ENCODE measurements around the gene PRKG1.
A peak's percentile ranks its signal among the peaks of the same experiment; 100 is the strongest.
"Not testable (repeated sequence)": the region's sequence is repeated elsewhere in the genome, so short reads cannot be mapped to it uniquely, and the experiment has no call there.

Gene PRKG1

DNA sequence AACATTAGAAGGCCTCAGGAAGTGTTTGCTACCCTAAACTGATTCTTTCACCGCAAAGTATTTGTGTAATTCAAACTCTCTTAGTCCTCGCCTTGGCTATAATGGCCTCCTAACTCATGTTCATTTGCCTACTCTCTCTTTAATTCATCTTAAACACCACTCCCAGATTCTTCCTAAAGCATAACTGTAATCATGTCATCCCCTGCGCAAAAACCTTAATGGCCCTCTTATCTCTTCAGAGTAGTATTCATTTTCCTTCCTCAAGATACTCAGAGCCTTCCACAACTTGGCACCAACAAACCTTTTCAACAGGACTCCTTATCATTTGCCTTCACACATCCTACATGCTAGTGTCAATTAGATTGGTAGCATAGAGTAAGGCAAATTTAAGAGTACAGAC, 582.2 kb downstream of the PRKG1 start:
- no peak for DNase-seq (ENCODE audit: low read depth)

GRCh38 chr10:51658000-51658399, 583.7 kb downstream of the PRKG1 start:
- DNase-seq (ENCODE audit: low read depth) = no peak

- no peak for DNase-seq (ENCODE audit: low read depth)
These were observed 585.1 kb downstream of the PRKG1 start for GRCh38 chr10:51659344-51659743.

- DNase-seq (ENCODE audit: low read depth) = no peak
These were observed 588.8 kb downstream of the PRKG1 start for GRCh38 chr10:51663086-51663485.

DNA sequence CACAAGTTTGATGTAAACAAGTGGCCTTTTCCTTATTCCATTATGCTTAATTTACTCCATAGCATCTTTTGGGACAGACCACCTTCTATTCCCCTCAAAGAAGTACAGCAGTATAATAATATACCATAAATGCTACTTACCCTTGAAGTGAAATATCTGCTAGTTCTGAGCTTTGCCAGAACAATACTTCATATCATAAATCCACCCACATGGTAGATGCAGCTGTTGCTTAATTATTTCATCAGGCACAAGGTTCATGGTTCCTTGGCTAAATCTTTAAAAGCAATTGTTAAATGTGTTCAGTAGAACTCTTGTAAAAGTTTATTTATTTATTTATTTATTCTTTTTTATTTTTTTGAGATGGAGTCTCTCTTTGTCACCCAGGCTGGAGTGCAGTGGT, 592.2 kb downstream of the PRKG1 start:
- no peak for DNase-seq (ENCODE audit: low read depth)

DNA sequence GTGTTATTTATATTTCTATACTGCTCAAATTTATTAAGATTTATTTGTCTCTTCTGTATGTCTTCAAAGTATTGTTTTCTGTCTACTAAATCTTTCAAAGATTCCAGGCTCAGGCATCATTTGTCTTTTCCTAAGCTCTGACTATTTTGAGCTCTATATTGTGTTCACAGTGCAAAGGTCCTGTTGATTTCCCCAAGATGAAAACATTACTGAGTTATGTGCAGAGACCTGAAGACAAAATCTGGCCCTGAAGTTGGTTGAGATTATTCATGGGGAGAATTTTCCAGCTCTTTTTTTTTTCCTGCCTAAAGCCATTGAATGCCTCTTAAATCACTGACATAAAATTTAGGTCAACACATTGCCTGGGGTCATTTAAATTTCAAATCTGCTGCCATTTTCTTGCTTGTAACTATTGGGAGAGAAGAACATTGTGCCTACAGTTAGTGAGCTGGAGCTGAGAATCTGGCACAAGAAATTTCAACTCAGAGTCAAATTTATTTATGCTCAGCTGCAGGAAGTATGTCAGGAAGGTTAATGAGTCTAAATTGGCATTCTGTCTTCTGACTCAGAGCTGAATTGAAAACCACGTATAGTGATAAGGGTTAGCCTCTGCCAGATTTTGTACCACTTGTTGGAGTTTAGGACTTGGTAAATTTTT, 593.5 kb downstream of the PRKG1 start:
- no peak for DNase-seq (ENCODE audit: low read depth)

GRCh38 chr10:51668336-51668689, 594.0 kb downstream of the PRKG1 start:
- no peak for DNase-seq (ENCODE audit: low read depth)

DNA sequence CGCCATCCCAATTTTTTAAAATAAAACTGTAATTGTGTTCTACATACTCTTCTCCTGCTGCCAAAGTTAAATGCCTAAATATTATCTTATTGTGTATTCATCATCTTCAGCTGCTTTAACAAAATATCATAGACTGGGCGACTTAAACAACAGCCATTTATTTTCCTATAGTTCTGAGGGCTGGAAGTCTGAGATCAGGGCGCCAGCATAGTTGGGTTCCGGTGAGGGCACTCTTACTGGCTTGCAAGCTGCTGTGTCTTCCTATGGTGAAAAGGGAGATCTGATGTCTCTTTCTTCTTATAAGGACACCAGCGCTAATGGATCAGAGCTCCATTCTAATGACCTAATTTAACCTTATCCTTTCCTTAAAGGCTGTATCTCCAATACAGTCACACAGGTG, 594.8 kb downstream of the PRKG1 start:
- DNase-seq (ENCODE audit: low read depth) = no peak

GRCh38 chr10:51672039-51672535, 597.8 kb downstream of the PRKG1 start:
- no peak for DNase-seq (ENCODE audit: low read depth)

GRCh38 chr10:51675088-51675487, 600.8 kb downstream of the PRKG1 start:
- DNase-seq (ENCODE audit: low read depth) = no peak

DNA sequence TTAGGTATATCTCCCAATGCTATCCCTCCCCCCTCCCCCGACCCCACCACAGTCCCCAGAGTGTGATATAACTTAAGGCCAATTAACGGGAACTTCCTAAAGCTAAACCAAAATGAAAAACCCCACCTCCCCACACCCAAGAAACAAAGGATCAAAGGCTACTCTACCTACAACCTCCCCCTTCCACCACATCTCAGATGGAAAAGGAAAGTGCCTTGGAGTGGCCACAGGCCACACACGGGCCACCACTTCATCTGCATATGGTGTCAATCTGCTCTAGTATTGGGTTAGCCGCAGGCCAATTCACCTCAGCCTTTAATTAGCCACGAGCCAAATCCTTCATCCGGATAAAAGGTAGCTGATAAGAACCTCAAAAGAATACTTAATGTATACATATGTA, 605.6 kb downstream of the PRKG1 start:
- DNase-seq (ENCODE audit: low read depth) = no peak

DNA sequence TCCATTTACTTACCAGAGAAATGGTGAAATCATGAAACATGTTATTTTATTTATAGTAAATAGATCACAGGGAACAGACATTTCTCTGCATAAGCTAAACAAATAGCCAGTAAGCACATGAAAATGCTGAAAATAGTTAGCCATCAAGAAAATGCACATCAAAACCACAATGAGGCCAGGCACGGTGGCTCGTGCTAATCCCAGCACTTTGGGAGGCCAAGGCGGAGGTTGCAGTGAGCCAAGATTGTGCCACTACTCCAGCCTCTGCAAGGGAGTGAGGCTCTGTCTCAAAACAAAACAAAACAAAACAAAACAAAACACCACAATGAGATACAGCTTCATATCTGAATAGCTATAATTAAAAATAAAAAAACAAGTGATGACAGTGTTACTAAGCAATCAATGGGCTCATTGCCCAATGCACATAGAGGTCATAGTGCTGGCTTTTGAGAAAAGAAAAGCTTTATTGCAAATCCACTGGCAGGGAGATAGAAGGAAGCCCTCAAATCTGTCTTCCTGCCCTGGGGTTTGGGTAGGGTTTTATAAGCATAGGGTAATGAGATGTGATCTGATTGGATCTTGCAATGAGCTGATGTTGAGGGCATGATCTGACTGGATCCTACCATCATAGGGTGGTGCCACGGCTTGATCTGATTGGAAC, 608.9 kb downstream of the PRKG1 start:
- peak; percentile 40 for DNase-seq (ENCODE audit: low read depth)

DNA sequence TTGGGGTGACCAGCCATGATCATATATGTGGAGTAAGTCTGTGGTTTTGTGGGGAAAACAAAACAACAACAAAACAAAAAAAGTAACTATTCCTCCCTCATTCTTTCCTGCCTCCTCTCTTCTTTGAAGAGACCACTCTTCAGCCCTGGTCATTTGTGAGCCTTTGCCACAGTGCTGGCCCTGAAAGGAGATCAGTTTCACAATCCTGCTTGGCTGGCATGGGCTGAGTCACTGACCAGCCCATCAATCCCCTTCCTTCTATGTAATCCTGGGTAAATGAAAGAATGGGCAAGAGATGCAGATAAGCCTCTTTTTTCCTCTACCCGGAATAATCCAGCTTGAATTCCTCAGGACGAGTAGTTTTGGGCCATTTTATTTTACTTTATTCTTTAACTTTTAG, 611.5 kb downstream of the PRKG1 start:
- DNase-seq (ENCODE audit: low read depth) = no peak

GRCh38 chr10:51687296-51687695, 613.0 kb downstream of the PRKG1 start:
- no peak for DNase-seq (ENCODE audit: low read depth)

- DNase-seq (ENCODE audit: low read depth) = not testable (repeated sequence)
These were observed 614.5 kb downstream of the PRKG1 start for GRCh38 chr10:51688826-51689225.

GRCh38 chr10:51689536-51689935, 615.2 kb downstream of the PRKG1 start:
- no peak for DNase-seq (ENCODE audit: low read depth)

DNA sequence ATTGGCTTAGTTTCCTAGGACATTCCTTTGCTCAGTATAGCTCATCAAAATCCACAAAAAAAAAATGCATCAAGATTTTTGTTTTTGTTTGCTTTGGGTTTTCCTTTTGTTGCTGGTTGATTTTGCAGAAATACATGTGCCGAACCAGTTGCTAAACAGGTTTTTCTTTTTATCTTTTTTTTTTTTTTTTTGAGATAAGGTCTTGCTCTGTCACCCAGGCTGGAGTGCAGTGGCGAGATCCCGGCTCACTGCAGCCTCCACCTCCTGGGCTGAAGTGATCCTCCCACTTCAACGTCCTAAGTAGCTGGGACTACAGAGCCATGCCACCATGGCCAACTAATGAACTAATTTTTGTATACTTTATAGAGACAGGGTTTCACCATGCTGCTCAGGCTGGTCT, 616.8 kb downstream of the PRKG1 start:
- DNase-seq (ENCODE audit: low read depth) = no peak

DNA sequence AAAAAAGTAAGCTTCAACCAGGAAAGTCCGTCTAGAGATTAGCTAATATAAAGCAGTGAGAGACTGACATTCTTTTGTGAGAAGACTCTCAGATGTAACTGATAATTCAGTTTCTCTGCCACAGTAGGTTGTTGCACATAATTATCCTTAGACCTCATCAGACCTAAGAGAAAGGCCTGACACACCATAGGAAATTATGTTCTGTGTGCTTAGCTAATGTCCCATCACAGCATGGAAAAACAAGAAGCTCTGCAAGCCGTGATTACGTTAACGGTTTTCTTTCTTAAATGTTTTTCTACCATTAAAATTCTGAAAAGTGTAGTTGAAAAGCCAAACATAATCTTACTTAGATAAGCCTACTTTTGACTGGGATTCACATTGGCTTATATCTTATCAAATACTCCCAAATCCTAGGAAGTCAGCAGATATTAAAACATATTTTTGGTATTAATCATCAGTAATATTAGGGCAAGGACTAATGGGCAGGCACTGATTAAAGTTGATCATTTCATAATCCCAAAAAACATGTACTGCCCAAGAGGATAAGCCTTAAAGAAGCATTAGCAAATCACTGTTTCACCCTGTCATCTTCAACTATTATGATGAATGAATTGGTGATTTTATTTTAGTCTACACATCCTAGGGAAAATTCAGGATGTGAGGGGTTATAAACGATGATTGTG, 619.9 kb downstream of the PRKG1 start:
- no peak for DNase-seq (ENCODE audit: low read depth)

DNA sequence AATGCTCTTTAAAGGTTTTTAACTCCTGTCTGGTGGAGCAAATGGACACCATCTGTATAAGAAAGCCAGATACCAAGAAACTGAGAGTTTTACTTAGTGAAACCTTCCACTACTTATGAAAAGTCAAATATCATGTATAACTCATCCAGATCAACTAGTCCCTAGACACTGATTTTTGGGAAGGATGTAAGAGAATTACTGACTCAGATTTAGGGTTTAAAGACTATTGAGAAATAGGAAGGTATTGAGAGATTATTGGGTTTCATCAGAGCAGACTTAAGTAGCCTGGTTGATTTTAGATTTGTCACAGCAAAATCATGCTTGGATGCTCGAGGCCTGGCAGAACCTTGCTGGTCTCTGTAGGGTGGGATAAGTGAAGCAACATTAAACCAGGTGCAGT, 622.0 kb downstream of the PRKG1 start:
- peak; percentile 51 for DNase-seq (ENCODE audit: low read depth)

DNA sequence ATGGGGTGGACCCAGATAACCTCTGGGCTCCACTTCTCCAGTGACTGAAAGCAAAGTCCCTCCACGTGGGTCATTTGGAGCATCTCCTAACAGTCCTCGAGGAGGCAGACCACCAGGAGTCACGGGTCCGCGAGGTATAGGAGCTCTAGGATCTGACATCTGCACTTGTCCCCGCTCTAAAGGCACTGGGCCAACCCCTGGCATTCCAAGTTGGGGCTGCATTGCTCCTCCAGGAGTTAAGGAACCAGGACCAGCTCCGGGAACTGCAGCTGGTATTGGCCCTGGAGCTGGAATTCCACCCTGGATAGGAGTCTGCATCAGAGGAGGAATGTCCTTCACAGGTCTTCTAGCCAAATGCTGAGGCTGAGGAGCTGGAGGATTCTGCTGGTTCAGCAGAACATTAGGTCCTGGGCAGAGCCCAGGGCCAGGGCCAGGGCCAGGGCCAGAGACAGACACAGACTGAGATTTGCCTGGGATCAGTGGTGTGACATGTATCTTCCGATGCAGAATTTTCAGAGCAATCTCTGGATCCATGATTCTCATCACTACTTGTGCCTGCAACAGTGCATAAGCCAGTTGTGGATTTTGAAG, 624.3 kb downstream of the PRKG1 start:
- no peak for DNase-seq (ENCODE audit: low read depth)

GRCh38 chr10:51699145-51699474, 624.8 kb downstream of the PRKG1 start:
- DNase-seq (ENCODE audit: low read depth) = peak; percentile 11

DNA sequence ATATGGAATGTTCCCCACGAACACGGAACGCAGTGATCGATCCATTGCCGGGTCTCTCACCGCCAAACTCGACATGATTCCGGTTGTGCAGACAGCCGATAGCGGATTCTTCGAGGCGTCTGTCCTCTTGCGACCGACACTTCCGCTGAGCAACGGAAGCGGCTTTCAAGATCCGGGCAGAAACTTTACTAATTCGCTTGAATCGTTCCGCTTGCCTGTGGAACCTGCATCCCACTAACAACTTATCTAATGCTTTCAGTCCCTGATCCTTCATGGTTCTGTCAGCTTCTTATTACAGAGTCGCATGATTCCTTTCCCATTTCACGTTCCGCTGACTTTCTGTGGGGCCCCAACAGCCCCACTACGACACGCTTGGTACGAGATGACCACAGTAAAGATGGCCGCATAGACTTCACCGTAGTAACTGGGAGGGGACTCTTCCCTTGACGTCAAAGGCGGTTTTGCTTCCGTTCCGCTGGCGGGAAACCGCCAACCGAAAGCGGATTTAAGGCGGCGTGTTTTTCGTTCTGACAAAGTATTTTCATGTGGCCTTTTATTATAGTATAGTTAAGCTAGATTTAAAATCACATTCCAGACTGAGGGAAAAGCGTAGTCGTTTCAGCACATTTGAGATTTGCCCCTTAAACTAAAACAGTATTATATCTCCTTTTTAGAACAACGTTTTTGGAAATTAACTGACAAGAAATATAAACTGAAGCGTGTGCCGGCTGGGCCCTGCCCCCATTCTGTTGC, 625.4 kb downstream of the PRKG1 start, which contains the start of gene CSTF2T:
CSTF2T (minus strand) TSS at position 121 of the 753 bp plus-strand sequence; CDS start at position 75, 46 bp downstream.
- DNase-seq (ENCODE audit: low read depth) = peak; percentile 87
